Activated naive CD8-positive, alpha-beta T cell treated with anti-CD3 and anti-CD28 coated beads, Interleukin-2, amount 50 U/mL, for 16 hours (primary cell): Measurements from ENCODE around the gene COG2.
"Not testable (repeated sequence)": the region's sequence is repeated elsewhere in the genome, so short reads cannot be mapped to it uniquely, and the experiment has no call there.

Experiments
- DNase-seq: peaks from one replicate; pipeline ENCODE4 v3.0.0-alpha.2; 2020; ENCODE audit warnings: low read depth, low spot score

COG2 gene, protein sequence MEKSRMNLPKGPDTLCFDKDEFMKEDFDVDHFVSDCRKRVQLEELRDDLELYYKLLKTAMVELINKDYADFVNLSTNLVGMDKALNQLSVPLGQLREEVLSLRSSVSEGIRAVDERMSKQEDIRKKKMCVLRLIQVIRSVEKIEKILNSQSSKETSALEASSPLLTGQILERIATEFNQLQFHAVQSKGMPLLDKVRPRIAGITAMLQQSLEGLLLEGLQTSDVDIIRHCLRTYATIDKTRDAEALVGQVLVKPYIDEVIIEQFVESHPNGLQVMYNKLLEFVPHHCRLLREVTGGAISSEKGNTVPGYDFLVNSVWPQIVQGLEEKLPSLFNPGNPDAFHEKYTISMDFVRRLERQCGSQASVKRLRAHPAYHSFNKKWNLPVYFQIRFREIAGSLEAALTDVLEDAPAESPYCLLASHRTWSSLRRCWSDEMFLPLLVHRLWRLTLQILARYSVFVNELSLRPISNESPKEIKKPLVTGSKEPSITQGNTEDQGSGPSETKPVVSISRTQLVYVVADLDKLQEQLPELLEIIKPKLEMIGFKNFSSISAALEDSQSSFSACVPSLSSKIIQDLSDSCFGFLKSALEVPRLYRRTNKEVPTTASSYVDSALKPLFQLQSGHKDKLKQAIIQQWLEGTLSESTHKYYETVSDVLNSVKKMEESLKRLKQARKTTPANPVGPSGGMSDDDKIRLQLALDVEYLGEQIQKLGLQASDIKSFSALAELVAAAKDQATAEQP

DNA sequence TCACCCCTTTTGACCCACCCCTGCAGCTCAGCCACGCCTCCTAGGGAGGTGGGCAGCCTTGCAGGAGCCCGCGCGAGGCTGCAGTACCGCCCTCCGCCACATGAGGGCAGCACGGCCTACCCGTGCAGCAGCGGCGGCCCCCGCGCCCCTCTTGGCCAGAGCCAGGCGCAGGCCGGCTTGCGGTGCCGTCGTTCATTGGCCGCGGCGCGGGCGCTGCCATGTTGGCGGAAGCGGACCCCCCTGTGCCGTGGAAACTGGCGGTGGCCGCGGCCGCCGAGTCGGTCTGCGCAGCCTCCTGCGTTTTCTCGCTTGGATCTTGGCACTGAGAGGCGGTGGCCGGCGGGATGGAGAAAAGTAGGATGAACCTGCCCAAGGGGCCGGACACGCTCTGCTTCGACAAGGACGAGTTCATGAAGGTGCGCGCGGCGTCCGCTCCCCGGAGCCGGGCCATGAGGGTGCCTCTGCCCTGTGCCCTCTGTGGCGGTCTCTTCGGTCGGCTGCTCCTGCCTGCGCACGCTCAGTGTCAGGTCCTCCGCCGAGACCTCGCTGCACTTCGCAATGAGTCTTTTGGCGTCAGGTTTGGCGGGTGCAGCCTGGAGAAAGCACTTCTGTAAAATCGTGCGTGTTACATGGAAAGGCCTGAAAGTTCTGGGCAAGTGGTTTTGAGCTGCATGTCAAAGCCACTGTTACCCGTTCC, at the start of gene COG2:
COG2 (plus strand) TSS at position 219 of the 697 bp plus-strand sequence; CDS start at position 345, 126 bp downstream.
- peak; percentile 94 for DNase-seq

DNA sequence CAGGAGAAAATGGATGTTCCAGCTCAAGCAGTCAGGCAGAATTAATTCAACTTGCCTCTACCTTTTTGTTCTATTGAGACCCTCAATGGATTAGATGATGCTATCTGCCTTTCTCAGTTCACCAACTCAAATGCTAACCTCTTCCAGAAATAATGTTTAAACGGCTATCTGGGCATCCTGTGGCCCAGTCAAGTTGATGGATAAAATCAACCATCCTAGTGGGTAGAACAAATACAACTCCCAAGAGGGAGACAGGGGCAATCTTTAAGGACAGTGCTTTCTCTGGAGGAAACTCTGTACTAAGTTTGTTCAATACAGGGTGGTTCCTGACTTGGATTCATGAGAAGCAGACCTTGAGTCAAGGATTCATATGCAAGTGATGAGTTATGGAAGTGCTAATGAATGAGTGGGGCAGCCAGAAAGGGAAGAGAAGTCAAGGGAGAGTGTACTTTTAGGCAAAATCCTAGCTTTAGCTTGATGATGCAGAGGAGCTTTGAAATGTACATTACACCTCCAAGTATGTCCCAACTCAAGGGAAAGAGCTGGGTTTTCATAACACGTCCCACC, 49.4 kb upstream of the COG2 start:
- DNase-seq, result no peak

DNA sequence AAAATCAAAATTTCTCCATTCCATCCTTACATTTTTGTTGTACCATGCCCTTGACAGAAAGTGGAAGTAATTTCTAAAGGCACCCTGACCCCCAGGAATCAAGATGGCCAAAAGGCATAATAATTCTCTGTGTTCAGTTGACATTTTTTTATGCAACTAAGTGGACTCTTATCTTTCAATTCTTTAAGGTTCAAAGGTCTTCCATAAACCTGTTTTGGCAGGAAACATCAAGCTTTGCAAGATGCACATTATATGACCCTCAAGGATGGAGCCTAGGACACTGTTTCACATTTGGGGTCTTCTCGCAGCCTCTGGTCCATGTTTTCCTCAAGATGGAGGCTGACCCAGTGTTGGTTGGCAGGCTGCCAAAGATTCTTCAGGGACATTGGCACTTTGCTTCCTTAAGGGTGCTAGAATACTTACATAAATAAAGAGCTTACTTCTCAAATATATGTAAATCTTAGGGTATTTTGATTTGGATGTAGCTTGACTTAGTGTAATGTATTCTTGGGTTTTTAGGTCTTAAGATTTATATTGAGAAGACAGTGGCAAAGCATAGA, 48.0 kb upstream of the COG2 start:
- no peak for DNase-seq

DNA sequence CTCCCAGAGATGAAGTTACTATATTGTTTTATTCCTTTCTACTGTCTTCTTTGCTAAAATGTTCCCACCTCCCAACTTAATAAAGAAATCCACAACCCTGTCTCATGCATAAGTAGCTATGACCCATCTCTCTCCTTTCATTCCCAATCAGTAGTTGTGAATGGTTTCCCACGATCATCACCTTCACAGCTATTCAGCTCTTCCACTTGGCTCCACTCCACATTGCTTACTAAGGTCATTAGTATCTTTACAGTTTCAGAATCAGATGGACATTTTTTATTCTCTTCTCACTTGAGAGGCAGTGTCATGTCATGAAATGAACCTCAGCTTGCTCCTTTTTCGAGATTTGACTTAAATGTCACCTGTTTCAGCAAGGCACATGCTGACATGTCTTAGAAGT, 47.1 kb upstream of the COG2 start:
- DNase-seq, result no peak

DNA sequence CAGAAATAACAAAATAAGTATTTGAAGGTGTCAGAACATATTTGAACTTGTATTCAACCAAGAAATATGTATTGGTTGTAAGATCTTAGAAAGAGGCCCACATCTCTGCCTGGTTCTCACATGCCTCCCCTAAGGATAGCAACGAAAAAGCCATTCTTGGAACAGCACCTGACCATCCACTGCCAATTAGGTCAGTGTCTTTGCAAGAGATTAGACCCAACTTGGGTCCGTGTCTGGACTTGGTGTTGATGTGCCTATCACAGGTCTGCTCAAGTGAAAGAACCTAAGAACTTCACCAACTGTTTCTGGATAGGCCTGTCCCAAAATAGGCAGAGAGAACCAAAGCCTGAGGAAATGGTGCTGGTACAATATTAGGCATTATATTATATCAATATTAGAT, 46.0 kb upstream of the COG2 start:
- no peak for DNase-seq

DNA sequence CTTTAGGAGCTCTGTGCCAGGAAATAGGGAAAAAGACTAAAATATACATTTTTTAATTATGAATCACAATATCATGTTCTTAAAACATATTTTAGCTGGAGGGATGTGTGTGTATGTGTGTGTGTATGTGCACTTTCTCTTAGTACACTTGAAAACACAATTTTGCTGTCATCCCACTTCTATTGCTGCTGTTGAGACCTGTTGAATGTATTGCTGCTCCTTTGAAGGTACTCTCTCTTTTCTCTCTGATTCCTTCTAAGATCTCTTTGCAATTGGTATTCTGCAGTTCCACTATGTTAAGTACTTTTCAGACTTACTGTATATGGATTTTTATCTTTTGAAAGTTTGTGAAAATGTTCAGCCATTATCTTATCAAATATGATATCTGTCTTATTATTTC, 43.5 kb upstream of the COG2 start:
- DNase-seq, result no peak

DNA sequence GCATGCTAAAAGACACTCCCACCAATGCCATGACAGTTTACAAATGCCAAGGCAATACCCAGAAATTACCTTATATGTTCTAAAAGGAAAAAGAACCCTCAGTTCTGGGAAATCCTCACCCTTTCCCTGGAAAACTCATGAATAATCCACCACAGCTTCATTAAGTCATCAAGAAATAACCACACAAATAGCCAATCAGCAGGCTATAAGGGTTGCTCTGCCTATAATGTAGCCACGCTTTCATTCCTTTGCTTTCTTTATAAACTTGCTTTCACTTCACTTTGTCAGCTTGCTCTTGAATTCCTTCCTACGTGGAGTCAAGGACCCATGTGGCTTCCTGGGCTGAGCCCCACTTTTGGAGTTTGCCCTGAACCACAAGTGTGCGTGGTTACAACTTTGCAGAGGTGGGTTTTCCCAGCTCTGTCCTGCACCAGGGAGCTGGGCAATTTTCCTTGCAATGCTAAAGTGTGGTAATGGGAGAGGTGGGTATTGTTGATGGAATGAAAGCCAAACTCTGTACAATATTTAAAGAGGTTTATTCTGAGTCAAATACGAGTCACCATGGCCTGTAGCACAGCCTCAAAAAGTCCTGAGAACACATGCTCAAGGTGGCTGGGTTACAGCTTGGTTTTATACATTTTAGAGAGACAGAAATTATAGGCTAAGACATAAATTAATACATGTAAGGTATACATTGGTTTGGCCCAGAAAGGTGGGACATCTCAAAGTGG, 42.2 kb upstream of the COG2 start:
- DNase-seq, result no peak

DNA sequence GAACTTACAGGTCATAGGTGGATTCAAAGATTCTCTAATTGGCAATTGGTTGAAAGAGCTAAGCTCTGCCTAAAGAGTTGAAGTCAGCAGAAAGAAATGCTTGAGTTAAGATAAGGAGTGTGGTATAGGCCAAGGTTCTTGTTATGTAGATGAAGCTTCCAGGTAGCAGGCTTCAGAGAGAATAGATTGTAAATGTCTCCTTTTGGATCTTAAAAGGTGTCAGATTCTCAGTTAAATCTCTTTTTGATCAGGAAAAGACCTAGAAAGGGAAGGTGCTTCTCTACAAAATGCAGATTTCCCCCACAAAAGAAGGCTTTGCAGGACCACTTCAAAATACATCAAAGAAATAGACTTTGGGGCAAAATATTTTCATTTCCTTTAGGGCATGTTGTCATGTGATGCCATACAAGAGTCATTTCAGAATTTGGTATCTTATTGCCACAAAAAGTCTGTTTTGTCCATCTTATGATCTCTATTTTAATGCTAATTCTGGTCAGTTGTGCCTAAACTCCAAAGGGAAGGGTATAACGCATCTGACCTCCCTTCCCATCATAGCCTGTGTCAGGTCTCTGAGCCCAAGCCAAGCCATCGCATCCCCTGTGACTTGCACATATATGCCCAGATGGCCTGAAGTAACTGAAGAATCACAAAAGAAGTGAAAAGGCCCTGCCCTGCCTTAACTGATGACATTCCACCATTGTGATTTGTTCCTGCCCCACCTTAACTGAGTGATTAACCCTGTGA, 41.5 kb upstream of the COG2 start:
- DNase-seq, result not testable (repeated sequence)

DNA sequence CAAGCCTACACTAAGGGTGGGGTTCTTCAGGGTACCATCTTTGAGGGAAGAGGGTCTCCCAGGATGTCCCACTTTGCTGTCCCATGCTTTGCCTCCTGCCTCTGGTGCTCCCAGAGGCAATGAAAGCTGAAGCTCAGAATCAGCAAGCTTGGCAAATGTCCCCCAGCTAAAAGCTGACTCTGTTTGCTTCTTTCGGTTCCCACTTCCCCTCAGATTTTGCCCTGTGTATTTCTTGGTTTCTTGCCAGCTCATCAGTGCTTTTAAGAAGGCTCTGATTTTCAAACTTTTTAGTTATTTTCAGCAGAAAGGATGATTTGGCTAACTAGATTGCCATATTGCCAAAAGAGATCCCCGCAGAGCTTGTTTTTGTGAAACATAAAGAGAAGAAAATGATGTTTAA, 33.1 kb upstream of the COG2 start:
- DNase-seq, result no peak

DNA sequence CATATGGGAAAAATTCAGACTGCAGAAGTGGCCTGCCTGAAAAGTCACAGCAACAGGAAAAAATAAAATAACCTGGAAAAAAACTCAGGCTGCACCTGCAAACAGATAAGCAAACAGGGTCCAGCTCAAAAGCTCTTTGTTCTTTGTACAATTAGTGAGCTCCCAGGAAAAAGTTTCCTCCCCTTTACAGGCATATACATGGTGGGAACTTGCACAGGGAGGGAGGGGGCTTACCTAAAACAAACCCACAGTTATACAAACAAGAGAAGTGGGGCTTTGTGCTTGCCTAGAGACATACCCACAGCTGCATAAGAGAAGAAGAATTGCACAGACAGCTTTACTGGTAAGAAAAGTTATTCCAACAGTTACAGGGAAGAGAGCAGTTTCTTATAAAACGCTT, 31.7 kb upstream of the COG2 start:
- no peak for DNase-seq

DNA sequence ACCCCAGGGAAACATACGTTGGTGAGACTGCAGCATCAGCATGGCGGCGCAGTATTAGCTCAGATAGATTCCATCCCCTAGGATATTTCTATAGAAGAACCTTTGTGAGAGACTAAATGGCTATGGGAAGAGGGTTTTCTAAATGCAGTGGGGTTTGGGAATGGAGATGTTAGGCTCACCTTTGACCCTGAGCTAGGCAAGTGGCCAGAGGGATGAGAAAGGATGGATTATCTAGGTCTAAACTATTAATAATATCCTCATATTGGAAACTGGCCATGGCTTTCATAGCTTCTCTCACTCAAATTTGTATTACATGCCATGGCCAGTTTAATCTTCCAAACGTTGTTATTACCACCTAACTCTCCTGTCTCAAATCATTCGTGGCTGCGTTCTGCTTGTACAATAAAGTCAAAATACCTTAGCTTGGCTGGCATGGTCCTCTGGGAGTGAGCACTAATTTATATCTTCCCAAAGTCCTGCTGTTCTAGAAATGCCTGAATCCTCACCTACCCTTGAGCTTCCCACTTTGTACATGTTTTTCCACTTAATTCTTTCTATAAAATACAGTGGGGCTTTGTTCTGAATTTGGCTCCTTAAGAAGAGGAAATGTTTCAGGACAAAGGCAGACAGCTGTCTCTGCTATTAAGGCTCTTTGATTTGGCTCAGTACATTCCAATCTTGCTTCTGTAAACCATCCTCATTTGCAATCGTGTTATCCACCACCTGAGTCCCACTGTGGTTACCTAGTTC, 31.0 kb upstream of the COG2 start:
- no peak for DNase-seq

DNA sequence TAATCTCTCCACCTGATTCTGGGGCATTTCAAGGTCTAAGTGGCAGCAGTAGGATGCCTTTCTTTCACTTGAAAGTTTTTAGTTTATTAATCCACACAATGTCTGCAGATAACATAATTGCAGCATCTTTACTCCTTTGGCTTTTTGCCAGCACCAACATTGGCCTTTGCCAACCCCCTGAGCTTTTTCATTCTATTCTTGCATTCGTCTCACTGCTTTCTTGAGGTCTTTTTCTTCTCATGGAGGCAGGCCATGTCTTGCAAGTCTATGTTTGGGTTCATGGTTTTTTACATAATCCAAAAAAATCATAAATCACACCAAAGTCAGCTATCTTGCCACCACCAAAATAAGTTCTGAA, 30.4 kb upstream of the COG2 start:
- DNase-seq, result no peak

DNA sequence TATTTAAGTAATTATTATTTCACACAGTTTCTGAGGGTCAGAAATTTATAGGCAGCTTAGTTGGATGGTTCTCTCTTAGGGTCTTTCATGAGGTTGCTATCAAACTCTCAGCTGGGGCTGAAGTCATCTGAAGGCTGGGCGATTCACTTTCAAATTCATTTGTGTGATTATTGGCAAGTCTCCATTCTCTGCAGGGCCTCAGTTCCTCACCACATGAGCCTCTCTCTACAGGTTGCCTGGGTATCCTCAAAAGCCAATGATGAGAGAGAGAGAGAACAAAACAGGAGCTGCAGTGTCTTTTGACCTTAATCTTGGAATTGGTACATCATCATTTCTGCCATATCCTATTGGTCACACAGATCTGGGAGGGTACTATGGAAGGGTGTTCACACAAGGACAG, 29.6 kb upstream of the COG2 start:
- DNase-seq, result no peak

DNA sequence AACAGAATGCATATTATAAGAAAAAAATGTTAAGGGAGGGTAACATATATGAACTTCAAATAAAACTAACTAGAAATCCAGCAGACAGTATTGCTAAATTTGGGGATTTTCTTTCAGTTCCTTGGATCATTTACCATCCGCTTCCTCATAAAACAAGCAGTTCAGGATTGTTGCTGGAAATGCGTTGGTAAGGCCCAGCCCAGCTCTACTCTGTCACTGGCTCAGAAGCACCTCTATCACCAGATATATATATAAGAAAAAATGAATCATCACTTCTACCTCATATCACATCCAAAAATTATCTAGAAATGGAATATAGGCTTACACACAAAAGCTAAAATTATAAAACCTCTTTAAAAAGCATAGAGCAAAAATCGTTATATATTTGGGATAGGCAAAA, 28.2 kb upstream of the COG2 start:
- no peak for DNase-seq

DNA sequence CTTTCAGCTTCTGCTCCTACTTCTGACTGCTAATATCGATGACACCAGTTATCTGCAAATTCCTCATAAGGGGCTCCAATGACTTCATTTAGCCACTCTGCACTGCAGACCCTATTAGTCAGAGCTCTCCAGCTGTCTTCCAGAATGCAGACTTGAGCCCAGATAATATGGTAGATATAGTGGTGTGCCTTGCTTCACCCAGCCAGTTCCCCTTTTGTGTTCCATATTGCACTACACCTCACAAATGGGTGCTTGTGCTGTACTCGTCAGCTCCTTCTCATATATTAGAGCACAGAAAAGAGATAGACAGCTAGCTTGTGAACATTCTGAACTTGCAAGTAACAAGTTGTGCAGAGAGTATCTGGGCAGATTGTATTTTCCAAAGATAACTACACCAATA, 23.7 kb upstream of the COG2 start:
- DNase-seq, result no peak

DNA sequence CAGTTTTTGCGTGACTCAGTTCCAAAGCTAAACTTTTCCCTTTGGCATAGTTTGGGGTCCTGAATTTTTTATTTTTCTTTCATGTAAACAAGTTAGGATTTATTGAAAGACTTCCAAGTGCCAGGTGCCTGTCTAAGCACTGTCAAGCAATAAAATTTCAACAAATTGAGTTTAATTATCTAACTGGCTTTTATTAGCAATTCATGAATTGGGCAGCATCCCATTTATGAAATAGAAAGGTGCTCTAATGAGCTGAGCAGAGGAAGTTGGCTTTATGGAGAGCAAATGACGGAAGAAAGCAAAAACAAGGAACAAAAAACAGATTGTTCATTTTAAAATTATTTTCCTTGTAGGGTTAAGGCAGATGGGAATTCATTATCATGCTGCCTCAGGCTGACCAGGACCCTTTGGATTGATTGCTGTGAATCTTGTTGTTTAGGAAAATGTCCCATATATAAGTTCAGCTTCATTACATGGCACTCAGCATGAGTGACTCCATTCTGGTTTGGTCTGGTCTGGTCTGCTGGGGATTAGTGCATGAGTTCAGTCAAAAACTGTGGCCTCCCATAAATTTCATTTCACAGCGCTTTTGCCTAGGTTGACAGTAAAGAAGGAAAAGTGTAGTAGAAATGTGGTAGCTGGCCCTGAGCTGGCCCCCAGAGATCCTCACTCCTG, 21.5 kb upstream of the COG2 start:
- no peak for DNase-seq

DNA sequence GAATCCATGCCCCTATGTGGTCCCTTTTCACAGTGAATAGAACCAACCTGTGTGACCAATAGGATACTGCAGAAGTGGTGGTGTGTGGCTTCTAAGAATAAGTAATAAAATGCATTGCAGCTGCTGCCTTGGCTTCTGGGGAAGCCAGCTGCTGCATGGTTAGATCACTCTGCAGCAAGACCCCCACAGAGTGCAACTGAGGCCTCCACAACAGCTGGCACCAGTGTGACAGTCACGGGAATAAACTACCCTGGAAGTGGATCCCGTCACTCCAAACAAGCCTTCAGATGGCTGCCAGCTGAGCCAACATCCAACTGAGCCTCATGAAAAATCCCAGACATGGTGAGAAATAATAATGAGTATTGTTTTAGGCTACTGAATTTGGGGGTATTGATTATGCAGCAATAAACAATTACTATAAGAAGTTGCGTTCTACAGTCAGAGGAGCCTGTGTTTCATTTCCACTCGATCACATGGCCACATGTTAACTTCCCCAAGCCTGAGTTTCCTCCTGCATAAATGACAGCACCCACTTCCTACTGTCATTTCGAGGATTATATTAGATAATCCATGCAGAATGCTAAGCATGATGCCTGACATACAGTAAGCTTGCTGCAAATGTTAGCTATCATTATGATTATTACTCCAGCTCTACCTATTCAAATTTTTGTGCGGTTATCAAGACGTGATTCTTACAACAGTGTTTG, 20.8 kb upstream of the COG2 start:
- no peak for DNase-seq

DNA sequence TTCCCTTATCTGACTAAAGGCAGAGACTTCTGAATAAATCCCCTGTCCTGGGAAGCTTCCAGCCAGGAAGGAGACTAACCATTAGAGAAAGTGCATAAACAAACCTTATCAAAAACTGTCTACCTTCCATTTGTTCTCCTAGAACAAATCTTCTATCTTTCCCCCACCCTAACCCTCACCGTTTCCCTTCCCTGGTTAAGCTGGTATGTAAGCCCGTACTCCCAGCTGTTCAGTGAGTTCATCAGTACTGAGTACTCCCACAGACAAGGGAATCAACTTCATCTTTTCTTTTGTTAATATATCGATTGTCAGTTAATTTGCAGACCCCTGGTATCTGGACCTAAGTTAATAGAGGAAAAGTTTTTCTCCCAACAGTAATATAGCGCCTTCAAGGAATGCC, 20.1 kb upstream of the COG2 start:
- no peak for DNase-seq
